ENCODE measurements around the gene GPC1.

Gene GPC1

GRCh38 chr2:240498171-240498957 lies 62.9 kb downstream of the GPC1 start:
- TF ChIP-seq POLR2A (IDR thresholded peaks at IDR 0.05; ENCODE audit: low read depth, low read length) (no peak), POU2F2 (IDR thresholded peaks at IDR 0.05; ENCODE audit: low read depth, low read length) (no peak), SPI1 (IDR thresholded peaks at IDR 0.05; ENCODE audit: low read depth, low read length) (no peak), TAF1 (IDR thresholded peaks at IDR 0.05; ENCODE audit: low read depth, low read length) (no peak), POLR2AphosphoS5 (IDR thresholded peaks at IDR 0.05; ENCODE audit: low read depth, low read length) (no peak), PAX5 (IDR thresholded peaks at IDR 0.05; ENCODE audit: insufficient read depth, low read length, severe bottlenecking) (no peak)
- no peak for FAIRE-seq
- no peak for DNase-seq (ENCODE audit: insufficient read length, low spot score)

- TF ChIP-seq POLR2A (IDR thresholded peaks at IDR 0.05; ENCODE audit: low read depth, low read length) (no peak), POLR2AphosphoS5 (IDR thresholded peaks at IDR 0.05; ENCODE audit: low read depth, low read length) (no peak), PAX5 (IDR thresholded peaks at IDR 0.05; ENCODE audit: insufficient read depth, low read length, severe bottlenecking) (no peak), TAF1 (IDR thresholded peaks at IDR 0.05; ENCODE audit: low read depth, low read length) (no peak), POU2F2 (IDR thresholded peaks at IDR 0.05; ENCODE audit: low read depth, low read length) (no peak), SPI1 (IDR thresholded peaks at IDR 0.05; ENCODE audit: low read depth, low read length) (no peak)
- DNase-seq (ENCODE audit: insufficient read length, low spot score) (no peak), FAIRE-seq (no peak)
Observed at GRCh38 chr2:240498958-240499260, 63.4 kb downstream of the GPC1 start.

DNA sequence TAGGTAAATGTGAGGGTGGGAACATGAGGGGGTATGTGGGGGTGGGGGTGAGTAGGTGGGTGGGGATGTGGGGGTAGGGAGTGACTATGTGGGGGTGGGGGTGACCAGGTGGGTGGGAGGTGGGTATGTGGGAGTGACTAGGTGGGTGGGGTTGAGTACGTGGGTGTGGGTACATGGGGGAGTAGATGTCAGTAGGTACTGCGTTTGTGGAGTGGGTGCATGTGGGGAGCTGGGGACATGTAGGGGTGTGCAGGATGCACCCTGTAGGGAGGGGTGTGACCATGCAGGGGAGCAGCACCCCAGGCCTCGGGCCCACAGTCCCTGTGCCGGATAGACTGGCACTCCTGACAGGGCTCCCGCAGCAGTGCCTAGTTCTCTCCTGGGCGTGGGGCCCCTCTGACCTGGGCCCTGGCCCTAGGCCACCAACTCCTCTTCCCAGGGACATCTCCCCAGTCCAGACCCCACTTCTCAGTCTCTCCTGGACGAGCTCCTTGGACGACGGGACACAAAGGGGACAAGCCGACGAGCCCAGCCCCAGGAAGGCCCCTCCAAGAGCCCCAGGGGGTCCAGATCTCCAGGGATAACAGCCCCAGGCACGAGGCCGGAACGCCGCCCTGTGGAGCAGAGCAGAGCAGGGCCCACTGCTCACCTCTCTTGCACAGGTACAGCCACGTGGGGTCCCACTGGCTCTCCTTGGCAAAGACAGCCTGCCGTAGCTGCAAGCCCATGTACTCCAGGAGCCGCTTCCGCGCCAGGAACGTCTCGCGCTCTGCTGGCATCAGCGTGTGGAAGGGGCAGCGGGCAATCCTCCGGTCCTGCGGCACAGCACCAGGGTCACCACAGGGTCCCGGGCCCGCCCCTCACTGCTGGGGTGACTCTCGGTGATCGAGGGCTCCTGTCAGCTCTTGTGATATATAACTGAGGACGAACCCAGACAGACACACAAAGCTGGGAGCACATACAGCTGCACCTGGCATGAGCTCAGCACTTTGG lies 64.1 kb downstream of the GPC1 start:
- DNase-seq (ENCODE audit: insufficient read length, low spot score) (no peak), FAIRE-seq (no peak)
- TF ChIP-seq PAX5 (IDR thresholded peaks at IDR 0.05; ENCODE audit: insufficient read depth, low read length, severe bottlenecking) = no peak
- TF ChIP-seq TAF1 (IDR thresholded peaks at IDR 0.05; ENCODE audit: low read depth, low read length) = no peak
- TF ChIP-seq POLR2AphosphoS5 (IDR thresholded peaks at IDR 0.05; ENCODE audit: low read depth, low read length) = no peak
- no peak for TF ChIP-seq SPI1 (IDR thresholded peaks at IDR 0.05; ENCODE audit: low read depth, low read length)
- TF ChIP-seq POLR2A (IDR thresholded peaks at IDR 0.05; ENCODE audit: low read depth, low read length) = no peak
- TF ChIP-seq POU2F2 (IDR thresholded peaks at IDR 0.05; ENCODE audit: low read depth, low read length) = no peak

GRCh38 chr2:240500561-240501423 lies 65.3 kb downstream of the GPC1 start:
- TF ChIP-seq POLR2A (IDR thresholded peaks at IDR 0.05; ENCODE audit: low read depth, low read length) (no peak), TAF1 (IDR thresholded peaks at IDR 0.05; ENCODE audit: low read depth, low read length) (no peak), SPI1 (IDR thresholded peaks at IDR 0.05; ENCODE audit: low read depth, low read length) (no peak), POLR2AphosphoS5 (IDR thresholded peaks at IDR 0.05; ENCODE audit: low read depth, low read length) (no peak), POU2F2 (IDR thresholded peaks at IDR 0.05; ENCODE audit: low read depth, low read length) (no peak), PAX5 (IDR thresholded peaks at IDR 0.05; ENCODE audit: insufficient read depth, low read length, severe bottlenecking) (no peak)
- peak; percentile 74 for FAIRE-seq
- no peak for DNase-seq (ENCODE audit: insufficient read length, low spot score)

- DNase-seq (ENCODE audit: insufficient read length, low spot score) (no peak), FAIRE-seq (no peak)
- no peak for TF ChIP-seq SPI1 (IDR thresholded peaks at IDR 0.05; ENCODE audit: low read depth, low read length)
- no peak for TF ChIP-seq POLR2A (IDR thresholded peaks at IDR 0.05; ENCODE audit: low read depth, low read length)
- no peak for TF ChIP-seq PAX5 (IDR thresholded peaks at IDR 0.05; ENCODE audit: insufficient read depth, low read length, severe bottlenecking)
- no peak for TF ChIP-seq TAF1 (IDR thresholded peaks at IDR 0.05; ENCODE audit: low read depth, low read length)
- TF ChIP-seq POU2F2 (IDR thresholded peaks at IDR 0.05; ENCODE audit: low read depth, low read length) = no peak
- no peak for TF ChIP-seq POLR2AphosphoS5 (IDR thresholded peaks at IDR 0.05; ENCODE audit: low read depth, low read length)
Observed at GRCh38 chr2:240501531-240501991, 66.1 kb downstream of the GPC1 start.

- FAIRE-seq (no peak), DNase-seq (ENCODE audit: insufficient read length, low spot score) (no peak)
- TF ChIP-seq PAX5 (IDR thresholded peaks at IDR 0.05; ENCODE audit: insufficient read depth, low read length, severe bottlenecking) = no peak
- TF ChIP-seq SPI1 (IDR thresholded peaks at IDR 0.05; ENCODE audit: low read depth, low read length) = no peak
- TF ChIP-seq POLR2A (IDR thresholded peaks at IDR 0.05; ENCODE audit: low read depth, low read length) = no peak
- TF ChIP-seq POLR2AphosphoS5 (IDR thresholded peaks at IDR 0.05; ENCODE audit: low read depth, low read length) = no peak
- TF ChIP-seq TAF1 (IDR thresholded peaks at IDR 0.05; ENCODE audit: low read depth, low read length) = no peak
- TF ChIP-seq POU2F2 (IDR thresholded peaks at IDR 0.05; ENCODE audit: low read depth, low read length) = no peak
Observed at GRCh38 chr2:240502059-240502429, 66.6 kb downstream of the GPC1 start.

DNA sequence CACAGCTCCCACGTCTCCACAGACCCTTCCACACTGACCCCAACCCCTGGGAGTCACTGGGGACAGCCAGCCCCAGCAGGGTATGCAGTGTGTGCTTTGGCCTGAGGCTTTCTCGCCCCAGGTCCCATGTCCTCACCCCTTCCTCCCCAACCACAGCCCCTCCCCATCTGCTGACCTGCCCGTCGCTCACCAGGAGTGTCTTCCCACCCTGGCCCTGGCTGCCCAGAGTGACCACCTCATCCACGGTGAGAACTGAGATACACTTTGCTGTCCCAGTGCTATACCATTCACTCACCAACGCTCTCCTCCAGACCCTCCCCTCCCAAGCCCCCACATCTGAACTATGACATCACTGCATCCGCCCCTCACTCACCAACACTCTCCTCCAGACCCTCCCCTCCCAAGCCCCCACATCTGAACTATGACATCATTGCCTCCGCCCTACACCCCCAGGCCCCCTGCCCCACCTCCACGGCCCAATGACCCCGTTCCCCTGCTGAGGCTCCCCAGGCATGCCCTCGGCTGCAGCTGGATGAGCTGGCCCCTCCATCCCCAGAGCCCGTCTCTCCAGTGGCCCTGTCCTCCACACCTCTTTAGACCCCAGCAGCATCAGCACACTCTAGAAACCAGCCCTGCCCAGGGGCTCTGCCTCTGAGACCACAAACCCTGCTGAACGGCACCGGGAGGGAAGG lies 67.1 kb downstream of the GPC1 start:
- DNase-seq (ENCODE audit: insufficient read length, low spot score) (no peak), FAIRE-seq (no peak)
- TF ChIP-seq PAX5 (IDR thresholded peaks at IDR 0.05; ENCODE audit: insufficient read depth, low read length, severe bottlenecking) (no peak), POLR2AphosphoS5 (IDR thresholded peaks at IDR 0.05; ENCODE audit: low read depth, low read length) (no peak), SPI1 (IDR thresholded peaks at IDR 0.05; ENCODE audit: low read depth, low read length) (no peak)

DNA sequence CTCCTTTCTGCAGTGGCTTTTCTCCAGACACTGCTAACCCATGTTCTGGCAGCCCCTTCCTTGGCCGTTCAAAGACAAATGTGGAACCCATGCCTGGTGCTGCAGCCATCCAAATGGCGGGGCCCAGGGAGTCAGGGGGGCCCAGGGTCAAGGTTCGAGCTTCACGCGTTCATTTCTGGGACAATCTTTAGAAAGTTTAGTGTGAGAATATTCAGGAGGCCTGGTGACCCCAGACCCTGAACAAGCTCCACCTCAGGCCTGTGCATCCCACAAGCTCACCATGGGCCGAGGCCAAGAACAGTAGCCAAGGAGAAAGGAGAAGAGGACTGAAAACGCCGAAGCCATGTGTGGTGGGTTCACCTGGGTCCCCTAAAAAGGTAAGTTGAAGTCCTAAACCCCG lies 67.9 kb downstream of the GPC1 start:
- FAIRE-seq (no peak), DNase-seq (ENCODE audit: insufficient read length, low spot score) (no peak)
- TF ChIP-seq TAF1 (IDR thresholded peaks at IDR 0.05; ENCODE audit: low read depth, low read length) (no peak), POLR2A (IDR thresholded peaks at IDR 0.05; ENCODE audit: low read depth, low read length) (no peak), PAX5 (IDR thresholded peaks at IDR 0.05; ENCODE audit: insufficient read depth, low read length, severe bottlenecking) (no peak), POLR2AphosphoS5 (IDR thresholded peaks at IDR 0.05; ENCODE audit: low read depth, low read length) (no peak), POU2F2 (IDR thresholded peaks at IDR 0.05; ENCODE audit: low read depth, low read length) (no peak), SPI1 (IDR thresholded peaks at IDR 0.05; ENCODE audit: low read depth, low read length) (no peak)

All from GM12891 (cell line).